Epithelial cell of esophagus (primary cell): ENCODE measurements around the gene ECHS1.

ENCODE experiments used
- DNase-seq: peaks from one replicate; pipeline ENCODE4 v3.0.0; 2010; ENCODE audit warnings: low read depth
- H3K4me3 ChIP-seq: 2 replicates; pipeline ENCODE4 v1.5.1; 2011; ENCODE audit warnings: mild to moderate bottlenecking, low read length, control low read depth
- CTCF ChIP-seq: IDR thresholded peaks from 2 replicates; pipeline ENCODE4 v1.5.1; 2011; ENCODE audit warnings: low read depth, mild to moderate bottlenecking, low read length, control low read depth, inconsistent platforms; ENCODE audit not compliant: insufficient read depth; ENCODE audit errors: missing control alignments

Gene ECHS1

DNA sequence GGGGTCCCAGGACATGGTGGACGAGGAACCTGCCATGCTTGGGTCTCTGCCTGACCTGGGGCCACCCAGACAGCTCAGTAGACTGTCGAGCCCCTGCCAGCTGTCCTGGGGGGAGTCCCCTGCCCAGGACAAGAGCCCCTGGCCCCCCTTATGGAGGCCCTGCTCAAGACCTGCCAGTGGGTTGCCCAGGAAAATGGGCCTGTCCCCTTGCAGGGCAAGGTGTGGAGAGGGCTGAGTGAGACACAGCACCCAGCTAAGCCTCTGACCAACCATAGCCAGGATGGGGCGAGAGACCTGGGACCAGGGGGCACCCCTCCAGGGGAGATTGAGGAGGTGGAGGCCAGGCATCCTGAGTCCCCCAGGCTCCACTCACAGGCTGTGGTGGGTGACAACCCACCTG is 17.2 kb downstream of the ECHS1 start:
- no peak for DNase-seq
- TF ChIP-seq CTCF = no peak
- H3K4me3 ChIP-seq = no peak overlapping the region

DNA sequence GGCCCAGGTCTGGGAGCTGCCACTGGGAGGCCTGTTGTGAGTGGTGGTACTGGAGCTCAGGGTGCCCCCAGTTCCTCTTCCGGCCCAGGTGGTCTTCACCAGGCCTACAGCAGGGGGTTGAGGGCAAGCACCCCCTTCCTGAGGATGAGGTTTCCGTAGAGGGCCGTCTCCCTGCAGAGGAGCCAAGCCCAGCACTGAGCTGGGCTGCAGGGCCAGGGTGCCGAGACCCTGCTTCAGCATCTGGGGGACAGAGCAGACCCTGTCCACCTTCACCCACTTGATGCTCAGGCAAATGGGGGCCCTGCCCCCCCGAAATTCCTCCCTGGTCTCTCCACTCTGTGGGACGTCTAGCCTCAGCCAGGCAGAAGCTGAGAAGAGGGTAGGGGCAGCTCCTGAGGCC is 17.9 kb downstream of the ECHS1 start:
- no peak for TF ChIP-seq CTCF

DNA sequence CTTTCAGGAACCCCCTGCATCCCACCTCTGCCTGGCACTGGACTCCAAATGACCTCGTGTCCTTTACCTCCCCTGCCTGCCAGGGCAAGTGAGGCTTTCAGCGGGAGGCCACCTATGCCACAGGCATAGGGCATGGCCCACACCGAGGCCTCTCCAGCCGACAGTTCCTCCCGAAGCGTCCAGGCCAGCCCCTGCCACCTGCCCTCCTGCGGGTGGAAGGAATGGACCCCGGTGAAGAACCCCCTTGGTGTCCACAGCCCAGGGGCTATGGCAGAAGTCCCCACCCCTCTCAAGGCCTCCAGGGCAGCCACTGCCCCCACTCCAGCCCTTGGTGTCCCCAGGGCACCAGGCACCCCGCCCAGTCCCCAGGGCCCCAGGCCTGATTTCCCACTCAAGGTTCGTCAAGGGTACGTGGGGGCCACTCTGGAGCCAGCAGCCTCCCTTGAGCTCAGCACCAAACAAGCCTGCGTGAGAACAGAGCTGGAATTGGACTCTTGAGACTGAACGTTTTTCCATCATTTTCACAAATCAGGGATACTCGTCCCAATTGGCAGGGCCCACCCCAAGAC is 18.4 kb downstream of the ECHS1 start:
- no peak for TF ChIP-seq CTCF
- DNase-seq = no peak
- no peak overlapping the region for H3K4me3 ChIP-seq

More for the DNA sequence above, 17.9 kb downstream of the ECHS1 start:
- DNase-seq = no peak
- H3K4me3 ChIP-seq = no peak overlapping the region

- no peak for DNase-seq
Measured at GRCh38 chr10:133353988-133354605, 19.1 kb downstream of the ECHS1 start.

GRCh38 chr10:133353202-133353959 is 19.8 kb downstream of the ECHS1 start:
- DNase-seq = no peak
- TF ChIP-seq CTCF = no peak
- no peak overlapping the region for H3K4me3 ChIP-seq

More at GRCh38 chr10:133353988-133354605, 19.1 kb downstream of the ECHS1 start:
- H3K4me3 ChIP-seq = no peak overlapping the region
- TF ChIP-seq CTCF = no peak

DNA sequence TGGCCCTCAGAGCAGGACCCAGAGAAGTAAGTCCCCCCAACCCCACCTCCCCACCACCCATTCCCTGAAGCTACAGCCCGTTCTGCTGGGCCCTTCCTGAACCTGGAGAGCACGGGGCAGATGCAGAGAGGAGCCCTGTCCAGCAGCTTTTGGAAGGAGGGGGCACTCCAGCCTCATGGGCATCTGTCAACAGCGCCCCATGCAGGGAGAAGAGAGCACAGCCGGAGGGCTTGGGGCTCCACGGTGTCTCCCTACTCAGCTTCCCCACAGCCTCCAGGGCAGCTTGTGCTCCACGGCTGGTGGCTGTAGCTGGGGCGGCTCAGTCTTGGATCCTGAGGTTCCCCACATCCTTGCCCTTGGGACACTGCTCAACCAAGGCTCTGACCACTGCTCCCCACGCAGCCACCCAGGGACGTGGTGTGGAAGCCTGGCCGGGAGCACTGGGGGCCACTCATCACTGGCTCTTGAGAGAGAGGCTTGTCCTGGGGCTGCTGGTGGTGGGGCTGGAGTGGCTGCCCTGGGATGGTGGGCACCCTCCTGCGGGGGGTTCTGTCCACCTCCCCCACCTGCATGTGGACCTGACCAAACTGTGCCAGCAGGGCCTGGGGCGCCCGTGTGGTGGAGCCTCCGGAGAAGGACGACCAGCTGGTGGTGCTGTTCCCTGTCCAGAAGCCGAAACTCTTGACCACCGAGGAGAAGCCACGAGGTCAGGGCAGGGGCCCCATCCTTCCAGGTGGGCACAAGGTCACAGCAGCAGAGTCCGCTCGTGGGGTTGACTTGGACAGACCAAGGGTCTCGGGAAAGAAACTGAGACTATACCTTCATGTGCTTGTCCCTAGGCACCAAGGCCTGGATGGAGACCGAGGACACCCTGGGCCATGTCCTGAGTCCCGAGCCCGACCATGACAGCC is 21.5 kb downstream of the ECHS1 start:
- DNase-seq = no peak
- no peak overlapping the region for H3K4me3 ChIP-seq
- no peak for TF ChIP-seq CTCF
